Body of pancreas (tissue), 4 donors: ENCODE results near the gene SLC10A3.

Source experiments
- CTCF ChIP-seq, 7 experiments: fragments of 450-650 bp in 4 of 7; fragments of 200-600 bp in 3 of 7; sonication (generic) in 3 of 7; IDR thresholded peaks; one replicate each; pipeline ENCODE4 v1.5.1; 2016 to 2019; ENCODE audit warnings: antibody characterized with exemption in 7 of 7
- POLR2A ChIP-seq, 3 donors: fragments of 450-650 bp; IDR thresholded peaks; one replicate each; pipeline ENCODE4 v1.6.1; 2016; ENCODE audit warnings: antibody characterized with exemption in 3 of 3, mild to moderate bottlenecking in 2 of 3

- TF ChIP-seq CTCF (IDR thresholded peaks at IDR 0.05) (no peak), POLR2A (IDR thresholded peaks at IDR 0.05) (no peak)
These were observed 16.3 kb upstream of the SLC10A3 start for GRCh38 chrX:154506483-154507332.
